Measurements from ENCODE around the gene PIGL. TPM values are rescaled to one million over a fixed set of nuclear protein-coding genes. Genes with fewer than 3 reads are reported as not detected.
A peak's percentile ranks its signal among the peaks of the same experiment; 100 is the strongest.

The PIGL gene
- total and polyA plus RNA-seq, 2 of the 4 experiments (the other 2 are of a cell fraction), result 17.9 to 29.5 TPM

DNA sequence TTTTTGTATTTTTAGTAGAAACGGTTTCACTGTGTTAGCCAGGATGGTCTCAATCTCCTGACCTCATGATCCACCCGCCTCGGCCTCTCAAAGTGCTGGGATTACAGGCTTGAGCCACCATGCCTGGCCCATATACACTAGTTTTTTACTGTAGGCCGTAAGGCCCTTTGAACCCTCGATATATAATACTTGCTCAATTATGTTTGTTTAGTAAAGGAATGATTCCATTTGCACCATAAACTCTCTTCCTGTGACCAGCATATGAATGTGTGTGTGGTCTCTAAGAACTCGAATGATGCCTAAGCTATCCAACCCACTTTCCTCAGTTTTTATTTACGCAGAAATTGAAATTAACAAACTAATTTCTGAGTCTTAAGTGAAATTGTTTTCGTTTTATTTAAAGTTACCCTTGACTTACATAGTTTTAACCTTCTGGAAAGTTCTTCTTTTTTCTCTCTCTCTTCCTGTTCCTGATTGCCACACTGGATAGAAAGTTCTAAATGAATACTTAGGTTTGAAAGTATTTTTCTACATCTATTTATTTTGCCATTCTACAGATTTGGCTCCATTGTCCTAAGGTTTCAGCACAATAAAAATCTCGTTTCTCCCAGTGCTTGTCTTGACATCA, 37.9 kb downstream of the PIGL start:
- no peak overlapping the region for H2AFZ ChIP-seq (replicated peaks; ENCODE audit: low read length, poor library complexity)
- peak overlapping the region; percentile 57; the same call in 1 of the 2 replicates for H2BK120ac ChIP-seq (ENCODE audit: low read depth, low read length)

More for the DNA sequence above, 37.9 kb downstream of the PIGL start:
- ATAC-seq (ENCODE audit: low read depth) (no peak), DNase-seq (no peak)
- H2AK5ac ChIP-seq (ENCODE audit: low read depth, low read length), result no peak overlapping the region
- no peak overlapping the region for H4K91ac ChIP-seq (ENCODE audit: insufficient read depth, low read depth, low read length)
- peaks cover 4 to 19% of the 10 kb centered on the region in 2 experiments for H3K79me1 ChIP-seq (ENCODE audit: low read depth in 1 of 2, low read length in 2 of 2)
- H3K9ac ChIP-seq (ENCODE audit: low read depth, low read length), result no peak overlapping the region
- peak overlapping the region; percentile 41; the same call in 1 of the 2 replicates for H3K23ac ChIP-seq (ENCODE audit: low read depth, low read length)
- BruUV-seq (replicated peaks), result no TSS peak
- H4K8ac ChIP-seq (ENCODE audit: low read depth in 2 of 2, low read length in 2 of 2), result peak overlapping the region in 1 of 2 experiments; percentile 4; a peak in 2 of 4 replicates
- H4K5ac ChIP-seq (ENCODE audit: low read depth, low read length), result no peak overlapping the region
- intact Hi-C loops (cut with micrococcal nuclease), result no loop called here
- no peaks in the 10 kb centered on the region for H3K9me1 ChIP-seq (ENCODE audit: insufficient read depth, low read length)
- no peak overlapping the region for H2AK9ac ChIP-seq (replicated peaks; ENCODE audit: low read depth, low read length, poor library complexity)
- peak overlapping the region; percentile 76; the same call in 1 of the 2 replicates for H3K4me2 ChIP-seq (ENCODE audit: low read depth, low read length)
- TF ChIP-seq, protein P1, sequence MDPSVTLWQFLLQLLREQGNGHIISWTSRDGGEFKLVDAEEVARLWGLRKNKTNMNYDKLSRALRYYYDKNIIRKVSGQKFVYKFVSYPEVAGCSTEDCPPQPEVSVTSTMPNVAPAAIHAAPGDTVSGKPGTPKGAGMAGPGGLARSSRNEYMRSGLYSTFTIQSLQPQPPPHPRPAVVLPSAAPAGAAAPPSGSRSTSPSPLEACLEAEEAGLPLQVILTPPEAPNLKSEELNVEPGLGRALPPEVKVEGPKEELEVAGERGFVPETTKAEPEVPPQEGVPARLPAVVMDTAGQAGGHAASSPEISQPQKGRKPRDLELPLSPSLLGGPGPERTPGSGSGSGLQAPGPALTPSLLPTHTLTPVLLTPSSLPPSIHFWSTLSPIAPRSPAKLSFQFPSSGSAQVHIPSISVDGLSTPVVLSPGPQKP (IDR thresholded peaks at IDR 0.05; ENCODE audit: borderline replicate concordance, low read depth, low read length), result no peak
- TF ChIP-seq NFE2L2 (IDR thresholded peaks at IDR 0.05; ENCODE audit: low read depth, low read length) (no peak), MXI1 (IDR thresholded peaks at IDR 0.05; ENCODE audit: borderline replicate concordance, low read depth, low read length) (no peak), POLR2A (IDR thresholded peaks at IDR 0.05; ENCODE audit: low read depth, low read length) (no peak)
- H3K27ac ChIP-seq (ENCODE audit: insufficient read depth, low read length), result no peak overlapping the region
- WGBS, 2 experiments (ENCODE audit: extremely low coverage in 2 of 2, insufficient read length in 1 of 2), result no CpG with 5 or more reads among the region's 9 CpGs
- ChIA-PET POLR2A (ENCODE audit: unreplicated experiment) (no interaction called here), CTCF (no interaction called here)
- peak overlapping the region; percentile 27 for H2BK5ac ChIP-seq (ENCODE audit: low read depth, low read length, poor library complexity, severe bottlenecking)
- H3K4ac ChIP-seq (ENCODE audit: low read depth, low read length), result peak overlapping the region; percentile 62; the same call in 1 of the 2 replicates
- in situ Hi-C loops (cut with MboI; ENCODE audit: low sequenced_read_pairs), result no loop called here
- H3K27me3 ChIP-seq (ENCODE audit: control insufficient read depth, insufficient read depth, low read length), result no peaks in the 10 kb centered on the region
- H3K9me3 ChIP-seq (ENCODE audit: control insufficient read depth, insufficient read depth, low read length), result no peaks in the 10 kb centered on the region
- peak overlapping the region; percentile 7; the same call in 1 of the 2 replicates for H2BK20ac ChIP-seq (ENCODE audit: low read depth, low read length)
- no peaks in the 10 kb centered on the region for H3K36me3 ChIP-seq (ENCODE audit: control insufficient read depth, insufficient read depth, low read length)
- H3K4me1 ChIP-seq (ENCODE audit: control insufficient read depth, insufficient read depth, low read length), result peaks cover 5% of the 10 kb centered on the region
- no peak overlapping the region for H3K4me3 ChIP-seq (ENCODE audit: insufficient read depth, low read depth, low read length)
- 0 out of 2 replicates have a peak overlapping the region, but pooled peaks have one; percentile 76 for H3K14ac ChIP-seq (replicated peaks; ENCODE audit: low read depth, low read length)
- no peaks in the 10 kb centered on the region for H4K20me1 ChIP-seq (ENCODE audit: insufficient read depth, low read length)
- no peak overlapping the region for H3K56ac ChIP-seq (ENCODE audit: extremely low read depth, insufficient read depth, low read length)
- no peak overlapping the region for H2BK15ac ChIP-seq (ENCODE audit: low read depth, low read length)
- no peak overlapping the region for H3K18ac ChIP-seq (ENCODE audit: low read depth, low read length)
- dilution Hi-C loops (cut with HindIII; ENCODE audit: low sequenced_read_pairs, unreplicated experiment), result no loop called here
